ENCODE data around the gene ANTKMT. TPM values are rescaled to one million over a fixed set of nuclear protein-coding genes. Genes with fewer than 3 reads are reported as not detected.
"Not testable (repeated sequence)": the region's sequence is repeated elsewhere in the genome, so short reads cannot be mapped to it uniquely, and the experiment has no call there.

Gene ANTKMT
- polyA plus RNA-seq, 1 donor: 15.4 TPM

DNA sequence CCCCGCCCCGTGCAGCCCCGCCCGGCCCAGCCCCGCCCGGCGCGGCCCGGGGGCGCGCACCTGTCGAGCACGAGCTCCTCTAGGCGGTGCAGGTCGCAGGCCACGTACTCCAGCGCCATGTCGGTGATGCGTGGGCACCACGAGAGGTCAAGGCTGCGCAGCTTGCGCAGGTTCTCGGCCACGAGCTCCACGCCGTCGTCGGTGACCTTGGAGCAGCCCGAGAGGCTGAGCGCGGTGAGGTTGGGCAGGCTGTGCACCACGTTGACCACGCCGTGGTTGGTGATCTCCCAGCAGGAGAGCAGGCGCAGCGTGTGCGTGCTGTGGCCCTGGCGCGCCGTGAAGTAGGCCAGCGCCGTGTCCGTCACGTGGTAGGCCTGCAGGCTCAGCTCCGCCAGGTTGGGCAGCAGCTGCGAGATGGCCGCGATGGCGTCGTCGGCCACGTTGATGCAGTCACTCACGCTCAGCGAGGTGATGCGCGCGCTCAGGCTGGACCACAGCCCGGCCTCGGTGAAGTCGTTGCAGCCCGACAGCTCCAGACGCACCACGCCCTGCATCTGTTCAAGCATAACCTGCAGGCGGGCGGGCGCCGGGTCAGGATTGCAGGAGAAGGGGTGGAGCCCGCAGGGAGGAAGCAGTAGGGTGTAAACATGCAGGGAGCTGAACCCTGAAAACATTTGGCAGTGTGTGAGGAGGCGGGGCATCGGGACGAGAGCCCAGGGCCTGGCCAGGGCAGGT is 25.4 kb upstream of the ANTKMT start:
- no peak for DNase-seq (ENCODE audit: low read depth)

DNA sequence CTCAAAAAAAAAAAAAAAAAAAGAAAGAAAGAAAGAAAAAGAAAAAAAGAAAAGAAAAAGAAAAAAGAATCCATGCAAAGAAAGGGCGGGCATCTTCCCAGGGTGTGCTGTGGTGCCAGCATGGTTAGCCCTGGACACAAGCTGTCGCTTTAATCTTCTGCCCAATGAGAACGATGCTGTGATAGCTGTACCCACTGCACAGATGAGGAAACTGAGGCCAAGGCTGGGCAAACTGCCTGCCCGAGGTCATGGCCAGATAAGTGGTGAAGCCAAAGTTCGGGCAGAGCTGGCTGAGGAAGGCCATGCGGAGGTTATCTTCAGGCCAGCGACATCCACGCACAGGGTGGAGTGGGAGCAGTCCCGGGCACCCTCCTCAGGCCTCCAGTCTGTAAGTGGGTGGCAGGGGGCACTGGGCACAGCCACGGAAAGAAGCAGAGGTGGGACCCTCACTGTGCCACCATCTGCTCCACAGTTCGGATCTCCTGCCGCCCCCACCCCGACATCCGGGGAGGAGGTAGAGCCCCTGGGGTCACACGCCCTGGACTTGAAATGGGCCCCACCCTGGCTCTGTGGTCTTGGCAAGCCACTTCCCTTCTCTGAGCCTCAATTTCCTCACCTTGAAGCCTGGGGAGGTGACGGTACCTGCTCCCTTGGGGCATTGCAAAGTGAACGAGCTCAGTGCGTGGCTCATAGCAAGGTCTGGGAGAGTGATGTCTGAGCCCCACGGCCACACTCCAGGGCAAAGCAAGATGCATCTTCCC is 21.9 kb upstream of the ANTKMT start:
- no peak for DNase-seq (ENCODE audit: low read depth)

GRCh38 chr16:700684-701584 is 20.0 kb upstream of the ANTKMT start:
- DNase-seq (ENCODE audit: low read depth): no peak

DNA sequence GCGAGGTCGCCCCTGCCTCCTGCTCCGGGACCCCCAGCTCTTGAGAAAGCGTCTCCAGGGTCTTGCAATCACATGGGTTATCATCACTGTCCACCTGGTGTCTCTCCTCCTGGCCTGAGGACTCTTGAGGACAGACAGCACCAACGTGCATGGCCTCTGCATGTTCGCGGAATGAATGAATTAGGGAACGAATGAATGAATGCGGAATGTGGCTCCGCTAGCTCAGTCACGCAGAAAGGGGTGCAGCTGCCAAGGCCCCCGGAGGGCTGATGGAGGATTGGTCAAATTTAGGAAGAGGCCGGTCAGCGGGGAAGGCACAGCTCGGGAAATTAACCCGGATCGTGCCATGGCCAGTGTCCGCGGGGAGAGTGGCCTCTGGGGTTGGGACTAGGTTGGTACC is 18.6 kb upstream of the ANTKMT start:
- no peak for DNase-seq (ENCODE audit: low read depth)

- DNase-seq (ENCODE audit: low read depth): no peak
These were observed 17.5 kb upstream of the ANTKMT start for GRCh38 chr16:703406-703805.

DNA sequence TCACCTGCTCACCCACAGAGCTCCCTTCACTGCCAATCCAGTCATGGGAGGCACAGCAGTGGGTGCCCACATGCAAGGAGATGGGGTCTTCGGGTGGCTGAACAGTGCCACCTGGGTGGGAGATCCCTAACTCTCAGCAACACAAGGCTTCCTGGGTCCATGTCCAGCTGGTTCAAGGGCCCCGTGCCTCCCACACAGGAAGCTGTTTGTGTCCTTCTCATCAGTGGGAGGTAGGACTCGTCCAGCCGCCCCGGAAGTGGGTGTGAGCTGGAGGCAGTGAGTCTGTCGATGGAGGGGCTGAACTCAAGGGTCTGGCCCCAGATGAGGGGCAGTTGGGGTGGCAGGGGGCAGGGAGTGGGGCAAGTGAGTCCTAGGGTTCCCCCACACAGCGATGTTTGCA is 16.9 kb upstream of the ANTKMT start:
- DNase-seq (ENCODE audit: low read depth): no peak

DNA sequence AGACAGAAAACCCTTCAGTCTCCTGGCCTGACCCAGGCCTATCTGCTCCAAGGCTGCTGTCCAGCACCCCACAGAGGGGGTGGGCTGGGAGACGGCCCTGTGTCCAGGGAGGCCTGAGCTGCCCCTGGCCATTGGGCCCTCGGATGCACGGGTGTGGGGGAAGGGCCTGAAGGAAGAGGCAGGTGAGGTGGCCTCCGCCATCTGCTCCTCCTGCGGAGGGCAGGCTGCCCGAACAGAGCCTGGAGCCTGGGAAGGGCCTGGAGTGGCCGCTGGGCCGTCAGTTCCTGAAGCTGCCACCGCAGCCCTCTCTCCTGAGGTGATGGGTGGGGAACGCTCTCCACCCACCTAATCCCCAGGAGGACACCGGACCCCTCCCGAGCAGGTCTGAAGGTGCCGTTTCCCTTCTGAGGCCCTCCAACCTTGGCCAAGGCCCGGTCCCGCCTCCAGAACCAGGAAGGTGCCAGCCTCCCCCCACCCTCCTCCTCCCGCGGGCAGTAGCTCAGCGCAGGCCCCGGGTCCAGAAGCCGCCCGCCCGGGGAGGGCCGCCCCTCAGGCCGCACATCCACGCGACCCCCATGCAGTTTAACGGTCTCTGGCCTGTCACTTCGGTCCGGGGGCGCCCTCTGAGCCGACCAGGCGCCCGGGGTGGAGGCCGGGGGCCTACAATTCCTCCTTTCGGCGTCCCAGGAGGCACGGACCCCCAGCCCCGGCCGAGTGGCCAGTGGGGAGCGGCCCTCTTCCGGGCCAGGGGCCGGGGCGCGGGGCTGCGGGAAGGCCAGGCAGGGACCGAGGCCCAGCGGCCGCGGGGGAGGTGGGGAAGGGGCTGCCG is 16.2 kb upstream of the ANTKMT start:
- no peak for DNase-seq (ENCODE audit: low read depth)

- no peak for DNase-seq (ENCODE audit: low read depth)
These were observed 15.3 kb upstream of the ANTKMT start, which contains the start of gene FBXL16 for GRCh38 chr16:705431-706188. FBXL16 (minus strand) TSS chr16:705801; CDS start chr16:697405, 8,396 bp downstream.

DNA sequence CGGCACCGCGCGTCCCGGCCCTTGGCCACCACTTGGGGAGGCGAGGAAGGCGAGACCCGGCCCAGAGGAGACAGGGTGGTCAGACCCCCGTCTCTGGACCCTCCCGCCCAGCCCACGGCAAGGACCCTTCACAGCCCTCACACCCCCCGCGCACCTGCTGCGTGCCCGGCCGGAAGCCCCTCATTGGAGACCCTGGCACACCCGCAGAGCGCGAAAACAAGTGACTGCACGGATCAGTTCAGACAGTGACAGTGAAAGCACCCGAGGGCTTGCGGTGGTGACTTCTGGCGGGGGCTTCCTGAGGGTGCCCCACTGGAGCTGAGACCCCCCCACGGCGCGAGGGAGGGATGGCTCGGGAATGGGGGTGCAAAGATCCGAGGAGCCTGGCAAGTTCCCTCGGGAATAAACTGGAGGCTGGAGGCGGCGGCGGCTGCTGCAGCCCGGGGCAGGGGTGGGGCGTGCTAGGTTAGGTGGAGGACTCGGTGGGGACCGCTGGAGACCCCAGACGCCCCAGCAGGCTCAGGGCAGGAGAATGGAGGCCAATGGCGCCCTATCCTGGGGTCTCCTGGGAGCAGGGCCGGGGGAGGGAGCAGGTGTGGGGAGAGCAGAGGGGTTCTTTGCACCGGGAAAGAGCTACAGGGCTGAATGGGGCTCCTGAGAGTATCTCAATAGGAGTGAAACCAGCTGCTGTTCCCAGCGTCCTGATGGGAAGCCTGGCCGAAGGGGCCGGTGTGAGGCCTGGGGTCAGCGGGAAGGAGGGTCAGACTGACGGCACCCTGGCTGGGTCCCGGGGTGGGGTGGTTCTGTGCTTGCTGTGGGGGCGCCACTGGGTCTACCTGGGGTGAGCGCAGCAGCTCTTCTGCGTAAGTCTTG is 14.5 kb upstream of the ANTKMT start:
- no peak for DNase-seq (ENCODE audit: low read depth)

GRCh38 chr16:707062-707538 is 13.8 kb upstream of the ANTKMT start:
- no peak for DNase-seq (ENCODE audit: low read depth)

DNA sequence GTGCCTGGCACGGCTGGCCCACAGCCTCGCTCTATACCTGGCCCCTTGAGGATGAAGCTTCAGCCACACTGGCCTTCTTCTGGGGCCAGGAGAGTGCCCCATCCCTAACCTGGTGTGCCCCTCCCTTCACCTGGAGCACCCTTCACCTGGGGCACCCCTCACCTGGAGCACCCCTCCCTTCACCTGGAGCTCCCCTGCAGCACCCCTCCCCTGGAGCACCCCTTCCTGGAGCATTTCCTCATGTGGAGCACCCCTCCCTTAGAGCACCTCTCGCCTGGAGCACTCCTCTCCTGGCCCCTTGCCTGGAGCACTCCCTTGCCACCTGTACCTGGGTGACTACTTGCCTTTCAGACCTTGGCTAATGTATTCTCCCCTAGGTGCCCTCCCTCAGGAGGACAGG is 12.9 kb upstream of the ANTKMT start:
- DNase-seq (ENCODE audit: low read depth): no peak

DNA sequence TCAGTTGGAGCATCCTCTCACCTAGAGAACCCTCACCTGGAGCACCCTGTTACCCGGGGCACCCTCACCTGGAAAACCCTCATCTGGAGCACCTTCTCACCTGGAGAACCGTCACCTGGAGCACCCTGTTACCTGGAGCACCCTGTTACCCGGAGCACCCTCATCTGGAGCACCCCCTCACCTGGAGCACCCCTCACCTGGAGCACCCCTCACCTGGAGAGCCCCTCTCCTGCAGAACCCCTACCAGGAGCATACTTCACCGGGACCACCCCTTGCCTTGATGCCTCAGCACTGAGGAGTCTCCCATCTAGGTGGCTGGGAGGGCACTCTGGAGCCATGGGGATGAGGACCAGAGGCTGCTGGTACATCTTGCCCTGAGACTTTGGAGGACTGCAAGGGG is 12.0 kb upstream of the ANTKMT start:
- DNase-seq (ENCODE audit: low read depth): no peak

- DNase-seq (ENCODE audit: low read depth): no peak
These were observed 11.1 kb upstream of the ANTKMT start for GRCh38 chr16:709566-710499.

GRCh38 chr16:710500-711075 is 10.4 kb upstream of the ANTKMT start:
- DNase-seq (ENCODE audit: low read depth): no peak

DNA sequence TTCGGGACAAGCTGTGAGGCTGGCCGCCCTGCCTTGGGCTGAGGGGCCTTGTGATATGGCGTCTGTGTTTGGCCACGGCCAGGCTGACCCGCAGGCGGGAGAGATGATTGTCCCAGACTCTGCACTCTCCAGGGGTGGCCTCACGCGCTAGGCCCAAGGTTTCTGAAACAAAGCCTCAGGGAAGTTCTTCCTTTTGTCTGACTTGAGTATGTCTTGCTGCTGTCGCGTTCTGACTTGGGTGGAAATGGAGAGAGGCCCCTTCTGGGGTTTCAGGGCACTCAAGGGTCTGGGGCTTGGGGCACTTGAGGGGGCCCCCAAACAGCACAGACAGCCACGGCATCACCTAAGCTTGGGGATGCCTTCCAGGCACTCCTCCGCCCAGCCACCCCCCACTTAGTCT is 9.9 kb upstream of the ANTKMT start:
- DNase-seq (ENCODE audit: low read depth): no peak

- DNase-seq (ENCODE audit: low read depth): no peak
These were observed 9.2 kb upstream of the ANTKMT start for GRCh38 chr16:711548-712320.

- not testable (repeated sequence) for DNase-seq (ENCODE audit: low read depth)
These were observed 8.2 kb upstream of the ANTKMT start for GRCh38 chr16:712740-713250.

Measured in forelimb muscle (tissue), 1 donor.